ENCODE data around the gene PSMC2. TPM values are rescaled to one million over a fixed set of nuclear protein-coding genes. Genes with fewer than 3 reads are reported as not detected.
"Not testable (repeated sequence)": the region's sequence is repeated elsewhere in the genome, so short reads cannot be mapped to it uniquely, and the experiment has no call there.

Gene PSMC2
- polyA plus RNA-seq, 4 donors, result 99.0 to 127 (median 114) TPM

GRCh38 chr7:103373866-103374643 is 26.6 kb downstream of the PSMC2 start:
- DNase-seq (ENCODE audit: low read depth in 4 of 4, low spot score in 2 of 4), result no peak

GRCh38 chr7:103379270-103379975 is 32.0 kb downstream of the PSMC2 start:
- no peak for DNase-seq (ENCODE audit: low read depth in 4 of 4, low spot score in 2 of 4)

GRCh38 chr7:103380395-103381191 is 33.1 kb downstream of the PSMC2 start:
- DNase-seq (ENCODE audit: low read depth in 4 of 4, low spot score in 2 of 4), result no peak

- DNase-seq (ENCODE audit: low read depth in 4 of 4, low spot score in 2 of 4), result no peak
These were observed 34.0 kb downstream of the PSMC2 start for GRCh38 chr7:103381280-103382031.

GRCh38 chr7:103382032-103382402 is 34.6 kb downstream of the PSMC2 start:
- DNase-seq (ENCODE audit: low read depth in 4 of 4, low spot score in 2 of 4), result no peak

GRCh38 chr7:103387242-103387641 is 39.8 kb downstream of the PSMC2 start:
- no peak for DNase-seq (ENCODE audit: low read depth in 4 of 4, low spot score in 2 of 4)

GRCh38 chr7:103388469-103389140 is 41.2 kb downstream of the PSMC2 start:
- no peak for DNase-seq (ENCODE audit: low read depth in 4 of 4, low spot score in 2 of 4)

- no peak for DNase-seq (ENCODE audit: low read depth in 4 of 4, low spot score in 2 of 4)
These were observed 41.8 kb downstream of the PSMC2 start for GRCh38 chr7:103389263-103389662.

- no peak for DNase-seq (ENCODE audit: low read depth in 4 of 4, low spot score in 2 of 4)
These were observed 43.7 kb downstream of the PSMC2 start for GRCh38 chr7:103391150-103391549.

GRCh38 chr7:103391976-103392375 is 44.5 kb downstream of the PSMC2 start:
- no peak for DNase-seq (ENCODE audit: low read depth in 4 of 4, low spot score in 2 of 4)

GRCh38 chr7:103394566-103394965 is 47.1 kb downstream of the PSMC2 start:
- DNase-seq (ENCODE audit: low read depth in 4 of 4, low spot score in 2 of 4), result no peak

GRCh38 chr7:103395071-103395470 is 47.6 kb downstream of the PSMC2 start:
- no peak for DNase-seq (ENCODE audit: low read depth in 4 of 4, low spot score in 2 of 4)

GRCh38 chr7:103396471-103396870 is 49.0 kb downstream of the PSMC2 start:
- DNase-seq (ENCODE audit: low read depth in 4 of 4, low spot score in 2 of 4), result no peak

- no peak for DNase-seq (ENCODE audit: low read depth in 4 of 4, low spot score in 2 of 4)
These were observed 51.2 kb downstream of the PSMC2 start for GRCh38 chr7:103398483-103399127.

GRCh38 chr7:103399687-103400086 is 52.2 kb downstream of the PSMC2 start:
- DNase-seq (ENCODE audit: low read depth in 4 of 4, low spot score in 2 of 4), result not testable (repeated sequence)

- DNase-seq (ENCODE audit: low read depth in 4 of 4, low spot score in 2 of 4), result not testable (repeated sequence)
These were observed 58.6 kb downstream of the PSMC2 start for GRCh38 chr7:103405789-103406613.

- DNase-seq (ENCODE audit: low read depth in 4 of 4, low spot score in 2 of 4), result no peak
These were observed 64.7 kb downstream of the PSMC2 start for GRCh38 chr7:103412151-103412550.

GRCh38 chr7:103413407-103413806 is 66.0 kb downstream of the PSMC2 start:
- no peak for DNase-seq (ENCODE audit: low read depth in 4 of 4, low spot score in 2 of 4)

- DNase-seq (ENCODE audit: low read depth in 4 of 4, low spot score in 2 of 4), result no peak
These were observed 70.8 kb downstream of the PSMC2 start for GRCh38 chr7:103418241-103418640.

Measured in left renal cortex interstitium (tissue), 4 donors.